T-cell (primary cell): ENCODE data around the gene TMEM14A. TPM values are rescaled to one million over a fixed set of nuclear protein-coding genes. Genes with fewer than 3 reads are reported as not detected.

Experiments
- ATAC-seq, 4 experiments: fragments of 200-7000 bp in 3 of 4; fragments of 150-1000 bp in 1 of 4; cut with Tn5 transposase; replicated peaks in 1 of 4; 1 replicate in 3 of 4; 2 replicates in 1 of 4; pipeline ENCODE4 v1.10.0; 2021; ENCODE audit warnings: moderate library complexity in 3 of 4, mild to moderate bottlenecking in 2 of 4, moderate number of reproducible peaks in 1 of 4
- CTCF ChIA-PET, 2 donors: fragments of 300-600 bp; sonication (Branson Sonifier 250); formaldehyde crosslinking; loops; one replicate each; lab custom pipeline; 2022; ENCODE audit warnings: antibody characterized with exemption in 2 of 2; lab: Charles Lee
- POLR2A ChIA-PET, 2 donors: fragments of 300-600 bp; sonication (Branson Sonifier 250); formaldehyde crosslinking; loops; one replicate each; lab custom pipeline; 2022; ENCODE audit warnings: antibody characterized with exemption in 2 of 2; lab: Charles Lee
- DNase-seq, 35 experiments: peaks; one replicate each; pipeline versions ENCODE4 v3.0.0 to v3.0.0-alpha.2; 2013 to 2023
- H3K27ac ChIP-seq: one replicate; pipeline ENCODE4 v1.5.1; 2013; ENCODE audit warnings: low read length
- H3K27me3 ChIP-seq, 2 experiments: replicated peaks in 1 of 2; 1 replicate in 1 of 2; 2 replicates in 1 of 2; pipeline versions ENCODE4 v1.6.1 to v1.7.0; 2013; ENCODE audit warnings: low read length in 1 of 2, mixed read lengths in 1 of 2; ENCODE audit not compliant: control insufficient read depth in 2 of 2, insufficient read depth in 2 of 2; ENCODE audit errors: extremely low read depth in 1 of 2
- H3K36me3 ChIP-seq, 2 donors: 1 replicate in 1 of 2; 2 replicates in 1 of 2; pipeline versions ENCODE4 v1.6.1 to v1.7.0; 2013; ENCODE audit warnings: low read length in 1 of 2; ENCODE audit not compliant: control insufficient read depth in 2 of 2, insufficient read depth in 1 of 2; ENCODE audit errors: extremely low read depth in 1 of 2
- H3K4me1 ChIP-seq, 2 experiments: 1 replicate in 1 of 2; 2 replicates in 1 of 2; pipeline versions ENCODE4 v1.6.1 to v1.7.0; 2013; ENCODE audit warnings: low read length in 2 of 2, mixed read lengths in 1 of 2; ENCODE audit not compliant: insufficient read depth in 2 of 2, control insufficient read depth in 1 of 2; ENCODE audit errors: extremely low read depth in 1 of 2
- H3K4me3 ChIP-seq, 2 donors: 1 replicate in 1 of 2; 2 replicates in 1 of 2; pipeline versions ENCODE4 v1.5.1 to v1.7.0; 2013; ENCODE audit warnings: mild to moderate bottlenecking in 2 of 2, low read length in 1 of 2, moderate library complexity in 1 of 2; ENCODE audit not compliant: control insufficient read depth in 1 of 2; ENCODE audit errors: extremely low read depth in 1 of 2
- H3K9me3 ChIP-seq: 2 replicates; pipeline ENCODE4 v1.7.0; 2013
- H3K27ac Mint-ChIP-seq, 2 donors: one replicate each; pipeline ENCODE4 v1.8.0; 2020 to 2021; ENCODE audit warnings: mild to moderate bottlenecking in 2 of 2, mixed read lengths in 2 of 2
- H3K27me3 Mint-ChIP-seq, 2 donors: one replicate each; pipeline ENCODE4 v1.8.0; 2021 to 2022; ENCODE audit warnings: mixed read lengths in 2 of 2
- H3K36me3 Mint-ChIP-seq: one replicate; pipeline ENCODE4 v1.8.0; 2021; ENCODE audit warnings: mixed read lengths
- H3K4me1 Mint-ChIP-seq, 3 donors: one replicate each; pipeline ENCODE4 v1.8.0; 2020 to 2022; ENCODE audit warnings: mixed read lengths in 3 of 3, mild to moderate bottlenecking in 1 of 3
- H3K4me3 Mint-ChIP-seq, 3 donors: one replicate each; pipeline ENCODE4 v1.8.0; 2020 to 2022; ENCODE audit warnings: mild to moderate bottlenecking in 3 of 3, mixed read lengths in 3 of 3, moderate library complexity in 3 of 3
- H3K9me3 Mint-ChIP-seq, 3 donors: one replicate each; pipeline ENCODE4 v1.8.0; 2020 to 2022; ENCODE audit warnings: mixed read lengths in 3 of 3
- WGBS: methylation state at CpG from one replicate; pipeline ENCODE4 v1.1.5; 2013; ENCODE audit warnings: missing lambda C conversion rate; ENCODE audit not compliant: insufficient coverage; 5-methylcytosine and 5-hydroxymethylcytosine counted together
- total RNA-seq, 35 experiments: library from RNA in 6 of 35; stranded (reverse) in 6 of 35; fragments of 120-200 nt in 1 of 35; gene quantifications; one replicate each; pipeline versions ENCODE4 v1.2.1 to v1.2.4 and lab custom pipeline; 2013 to 2026

TMEM14A gene
- total RNA-seq, 5 donors from 2014 or later (not counting 1 experiment from before 2014, with no cell fraction given): 4.1 to 11.6 (median 9.2) TPM

DNA sequence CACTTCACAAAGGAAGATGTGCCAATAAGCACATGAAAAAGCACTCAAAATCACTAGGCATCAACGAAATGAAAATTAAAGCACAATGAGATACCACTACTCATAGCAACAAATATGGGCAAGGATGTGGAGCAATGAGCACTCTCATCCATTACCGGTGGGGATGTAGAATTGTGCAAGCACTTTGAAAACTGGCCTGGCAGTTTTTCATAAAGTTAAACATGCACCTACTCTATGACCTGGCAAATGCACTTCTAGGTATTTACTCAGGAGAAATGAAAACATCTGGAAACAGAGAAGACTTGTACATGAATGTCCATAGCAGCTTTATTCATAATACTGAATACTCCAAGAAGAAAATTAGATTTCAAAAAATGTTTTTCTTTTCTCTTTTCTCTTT, 34.1 kb upstream of the TMEM14A start:
- H3K9me3 Mint-ChIP-seq: no peaks in the 10 kb centered on the region
- Histone ChIP-seq H3K4me1 (peaks cover 0 to 5% of the 10 kb centered on the region in 2 experiments), H3K27ac (no peak overlapping the region), H3K27me3 (peaks cover 0 to 4% of the 10 kb centered on the region in 2 experiments), H3K4me3 (no peak overlapping the region), H3K36me3 (no peaks in the 10 kb centered on the region), H3K9me3 (no peaks in the 10 kb centered on the region)
- ChIA-PET POLR2A (no interaction called here), CTCF (no interaction called here)
- no peak for DNase-seq
- no peak overlapping the region for H3K27ac Mint-ChIP-seq
- no peaks in the 10 kb centered on the region for H3K36me3 Mint-ChIP-seq
- no peak for ATAC-seq
- peaks cover 7 to 19% of the 10 kb centered on the region in 2 donors for H3K27me3 Mint-ChIP-seq
- H3K4me1 Mint-ChIP-seq: peaks cover 8 to 13% (median 13%) of the 10 kb centered on the region in 3 donors
- H3K4me3 Mint-ChIP-seq: no peak overlapping the region
- WGBS: no CpG with 5 or more reads among the region's 2 CpGs

GRCh38 chr6:52639493-52639892, 31.4 kb upstream of the TMEM14A start:
- CTCF ChIA-PET: interaction anchor here in 1 of 2 donors (0.6 kb wide), 1 partner anchor 10 kb away, joined by 5 read pairs; no protein-coding TSS in a partner anchor
- H3K4me3 Mint-ChIP-seq: no peak overlapping the region

DNA sequence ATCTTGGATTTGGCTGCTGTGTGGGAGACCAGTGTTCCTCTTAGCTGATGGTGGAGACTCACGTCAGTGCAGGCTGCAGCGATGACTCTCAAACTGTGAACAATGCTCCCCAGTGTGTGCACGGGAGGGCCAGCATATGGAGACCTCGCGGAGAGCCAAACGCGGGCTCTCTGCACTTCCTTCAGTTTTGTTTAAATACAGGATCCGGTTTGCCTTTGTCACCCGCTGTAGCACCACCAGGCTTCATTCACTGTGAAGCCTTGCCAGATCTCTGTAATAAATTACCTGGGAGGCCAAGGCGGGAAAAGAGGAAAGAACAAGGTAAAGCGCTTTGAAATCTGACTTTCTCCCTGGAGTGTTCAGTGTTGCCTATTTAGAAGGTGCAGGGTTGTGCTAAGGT, 30.7 kb upstream of the TMEM14A start:
- no peak overlapping the region for H3K4me3 Mint-ChIP-seq

More at GRCh38 chr6:52639493-52639892, 31.4 kb upstream of the TMEM14A start:
- POLR2A ChIA-PET: no interaction called here
- Histone ChIP-seq H3K4me1 (peaks cover 0 to 5% of the 10 kb centered on the region in 2 experiments), H3K27me3 (peaks cover 0 to 7% of the 10 kb centered on the region in 2 experiments), H3K27ac (no peak overlapping the region), H3K36me3 (no peaks in the 10 kb centered on the region), H3K9me3 (no peaks in the 10 kb centered on the region), H3K4me3 (no peak overlapping the region)
- Mint-ChIP-seq H3K27me3 (peaks cover 13 to 29% of the 10 kb centered on the region in 2 donors), H3K36me3 (no peaks in the 10 kb centered on the region), H3K27ac (no peak overlapping the region), H3K9me3 (no peaks in the 10 kb centered on the region), H3K4me1 (peaks cover 8 to 15% (median 11%) of the 10 kb centered on the region in 3 donors)
- ATAC-seq (no peak), DNase-seq (no peak)
- no CpG with 5 or more reads among the region's 2 CpGs for WGBS

GRCh38 chr6:52640916-52641315, 30.0 kb upstream of the TMEM14A start:
- no peak overlapping the region for H3K4me3 ChIP-seq
- Mint-ChIP-seq H3K4me3 (no peak overlapping the region), H3K27ac (no peak overlapping the region), H3K36me3 (no peaks in the 10 kb centered on the region), H3K4me1 (peaks cover 0 to 7% (median 0%) of the 10 kb centered on the region in 3 donors), H3K27me3 (peaks cover 13 to 29% of the 10 kb centered on the region in 2 donors), H3K9me3 (no peaks in the 10 kb centered on the region)
- POLR2A ChIA-PET: no interaction called here
- CTCF ChIA-PET: interaction anchor here in 1 of 2 donors (0.6 to 1.1 kb wide), 3 partner anchors 9 to 748 kb away, joined by 3 to 4 read pairs (median 3); no protein-coding TSS in a partner anchor
- ATAC-seq (no peak), DNase-seq (no peak)
- H3K27ac ChIP-seq: no peak overlapping the region
- WGBS: 82% methylated on average over 2 of the region's 5 CpGs
- no peaks in the 10 kb centered on the region for H3K36me3 ChIP-seq
- no peaks in the 10 kb centered on the region for H3K4me1 ChIP-seq
- no peaks in the 10 kb centered on the region for H3K9me3 ChIP-seq
- H3K27me3 ChIP-seq: peaks cover 0 to 8% of the 10 kb centered on the region in 2 experiments

More for the DNA sequence above, 30.7 kb upstream of the TMEM14A start:
- ChIA-PET CTCF (no interaction called here), POLR2A (no interaction called here)
- peaks cover 0 to 8% of the 10 kb centered on the region in 2 experiments for H3K27me3 ChIP-seq
- Mint-ChIP-seq H3K27ac (no peak overlapping the region), H3K9me3 (no peaks in the 10 kb centered on the region), H3K27me3 (peaks cover 13 to 29% of the 10 kb centered on the region in 2 donors), H3K4me1 (peaks cover 3 to 11% (median 5%) of the 10 kb centered on the region in 3 donors), H3K36me3 (no peaks in the 10 kb centered on the region)
- WGBS: 76% methylated on average over 10 of the region's 11 CpGs
- DNase-seq: no peak
- H3K9me3 ChIP-seq: no peaks in the 10 kb centered on the region
- ATAC-seq: no peak
- no peak overlapping the region for H3K4me3 ChIP-seq
- no peak overlapping the region for H3K27ac ChIP-seq
- no peaks in the 10 kb centered on the region for H3K36me3 ChIP-seq
- peaks cover 0 to 2% of the 10 kb centered on the region in 2 experiments for H3K4me1 ChIP-seq

GRCh38 chr6:52641388-52641787, 29.5 kb upstream of the TMEM14A start:
- no peak overlapping the region for H3K4me3 ChIP-seq
- no peaks in the 10 kb centered on the region for H3K4me1 ChIP-seq
- ChIA-PET CTCF (interaction anchor here (1.1 to 1.8 kb wide), 3 partner anchors 8 to 11 kb away, joined by 3 to 11 read pairs (median 4); no protein-coding TSS in a partner anchor), POLR2A (interaction anchor here in 1 of 2 donors (0.6 kb wide), 1 partner anchor 473 kb away, joined by 4 read pairs; no protein-coding TSS in a partner anchor)
- H3K27me3 Mint-ChIP-seq: peaks cover 13 to 29% of the 10 kb centered on the region in 2 donors
- DNase-seq (no peak), ATAC-seq (no peak)
- peaks cover 0 to 8% of the 10 kb centered on the region in 2 experiments for H3K27me3 ChIP-seq
- H3K27ac Mint-ChIP-seq: no peak overlapping the region
- H3K9me3 ChIP-seq: no peaks in the 10 kb centered on the region
- no peak overlapping the region for H3K27ac ChIP-seq
- H3K36me3 Mint-ChIP-seq: no peaks in the 10 kb centered on the region
- H3K36me3 ChIP-seq: no peaks in the 10 kb centered on the region
- H3K9me3 Mint-ChIP-seq: no peaks in the 10 kb centered on the region
- peaks cover 0 to 7% (median 0%) of the 10 kb centered on the region in 3 donors for H3K4me1 Mint-ChIP-seq
- no peak overlapping the region for H3K4me3 Mint-ChIP-seq

GRCh38 chr6:52641826-52642225, 29.1 kb upstream of the TMEM14A start:
- Mint-ChIP-seq H3K36me3 (no peaks in the 10 kb centered on the region), H3K9me3 (no peaks in the 10 kb centered on the region), H3K4me1 (peaks cover 0 to 7% (median 0%) of the 10 kb centered on the region in 3 donors), H3K27me3 (peaks cover 13 to 29% of the 10 kb centered on the region in 2 donors), H3K27ac (no peak overlapping the region), H3K4me3 (no peak overlapping the region)
- Histone ChIP-seq H3K27me3 (peaks cover 0 to 9% of the 10 kb centered on the region in 2 experiments), H3K9me3 (no peaks in the 10 kb centered on the region), H3K36me3 (no peaks in the 10 kb centered on the region), H3K27ac (no peak overlapping the region), H3K4me1 (no peaks in the 10 kb centered on the region), H3K4me3 (no peak overlapping the region)
- ATAC-seq: no peak
- CTCF ChIA-PET: interaction anchor here (1.1 to 1.8 kb wide), 3 partner anchors 8 to 10 kb away, joined by 3 to 11 read pairs (median 4); no protein-coding TSS in a partner anchor
- POLR2A ChIA-PET: interaction anchor here in 1 of 2 donors (0.6 kb wide), 1 partner anchor 473 kb away, joined by 4 read pairs; no protein-coding TSS in a partner anchor
- no peak for DNase-seq
- WGBS: 45% methylated on average over 1 of the region's 3 CpGs
